NCI-H2171 (cell line): ENCODE results near the gene CDT1.

ENCODE experiments used
- DNase-seq: peaks from one replicate; lab custom pipeline; 2025; lab: John Stamatoyannopoulos, UW

The CDT1 gene

DNA sequence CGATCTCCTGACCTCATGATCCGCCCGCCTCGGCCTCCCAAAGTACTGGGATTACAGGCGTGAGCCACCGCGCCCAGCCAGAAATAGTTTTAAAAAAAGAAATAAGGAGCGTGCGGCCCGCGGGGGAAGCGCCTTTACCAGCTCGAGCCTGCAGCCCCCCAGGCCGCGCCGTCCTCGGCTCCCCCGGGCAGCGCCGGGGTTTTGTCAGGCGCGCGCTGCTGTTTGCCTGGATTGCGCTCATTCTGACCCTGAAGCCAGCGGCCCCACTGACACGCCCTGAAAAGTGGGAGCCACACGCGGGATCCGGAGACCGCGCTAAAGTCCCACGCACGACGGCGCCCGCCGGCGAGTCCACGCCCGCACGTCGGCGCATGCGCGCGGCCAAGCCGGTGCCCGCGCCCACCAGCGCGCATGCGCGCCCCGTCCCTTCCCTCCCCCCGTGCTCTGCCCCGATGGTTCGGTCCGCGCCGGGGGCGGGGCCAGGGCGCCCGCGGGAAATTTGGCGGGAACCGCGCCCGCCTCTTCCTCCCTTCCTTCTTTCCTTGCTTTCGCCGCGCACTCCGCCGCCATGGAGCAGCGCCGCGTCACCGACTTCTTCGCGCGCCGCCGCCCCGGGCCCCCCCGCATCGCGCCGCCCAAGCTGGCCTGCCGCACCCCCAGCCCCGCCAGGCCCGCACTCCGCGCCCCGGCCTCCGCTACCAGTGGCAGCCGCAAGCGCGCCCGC, at the start of gene CDT1:
CDT1 (plus strand) TSS at position 526 of the 724 bp plus-strand sequence; CDS start at position 569, 43 bp downstream.
- peak; percentile 75 for DNase-seq

DNA sequence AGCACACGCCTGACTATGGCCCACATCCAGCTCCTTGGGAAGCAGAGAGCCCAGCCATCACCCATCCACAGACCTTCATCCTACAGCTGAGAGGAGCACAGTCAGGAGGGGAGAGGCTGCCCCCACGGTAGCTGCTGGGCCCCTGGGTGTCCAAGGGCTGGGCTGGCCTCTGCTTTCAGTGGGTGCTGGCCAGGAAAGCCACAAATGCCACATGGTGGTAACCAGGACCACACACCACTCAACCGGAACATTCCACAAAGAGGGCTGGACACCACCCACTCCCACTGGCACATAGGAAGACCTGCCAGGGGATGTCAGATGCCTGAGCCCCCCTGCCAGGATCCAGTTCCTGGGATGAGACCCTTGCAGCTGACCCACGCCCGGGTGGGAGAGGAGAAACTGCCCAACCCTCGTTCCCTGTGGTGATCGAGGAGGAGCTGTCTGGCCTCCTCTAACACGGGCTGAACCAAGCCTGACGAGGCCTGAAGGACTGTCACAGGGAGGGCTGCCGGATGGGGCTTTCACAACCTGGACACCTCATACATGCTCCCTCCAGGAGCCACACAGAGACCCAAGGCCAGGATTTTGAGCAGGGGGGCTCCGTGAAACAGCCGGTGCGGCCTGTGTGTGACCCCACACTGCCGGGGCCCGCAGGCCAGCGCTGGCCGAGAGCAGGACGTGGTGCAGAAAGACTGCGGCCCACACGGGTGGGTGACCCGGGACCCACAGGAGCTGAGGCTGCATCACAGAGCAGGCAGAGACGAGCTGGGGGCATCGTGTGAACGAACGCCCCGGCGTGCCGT, 49.3 kb upstream of the CDT1 start:
- DNase-seq: no peak

DNA sequence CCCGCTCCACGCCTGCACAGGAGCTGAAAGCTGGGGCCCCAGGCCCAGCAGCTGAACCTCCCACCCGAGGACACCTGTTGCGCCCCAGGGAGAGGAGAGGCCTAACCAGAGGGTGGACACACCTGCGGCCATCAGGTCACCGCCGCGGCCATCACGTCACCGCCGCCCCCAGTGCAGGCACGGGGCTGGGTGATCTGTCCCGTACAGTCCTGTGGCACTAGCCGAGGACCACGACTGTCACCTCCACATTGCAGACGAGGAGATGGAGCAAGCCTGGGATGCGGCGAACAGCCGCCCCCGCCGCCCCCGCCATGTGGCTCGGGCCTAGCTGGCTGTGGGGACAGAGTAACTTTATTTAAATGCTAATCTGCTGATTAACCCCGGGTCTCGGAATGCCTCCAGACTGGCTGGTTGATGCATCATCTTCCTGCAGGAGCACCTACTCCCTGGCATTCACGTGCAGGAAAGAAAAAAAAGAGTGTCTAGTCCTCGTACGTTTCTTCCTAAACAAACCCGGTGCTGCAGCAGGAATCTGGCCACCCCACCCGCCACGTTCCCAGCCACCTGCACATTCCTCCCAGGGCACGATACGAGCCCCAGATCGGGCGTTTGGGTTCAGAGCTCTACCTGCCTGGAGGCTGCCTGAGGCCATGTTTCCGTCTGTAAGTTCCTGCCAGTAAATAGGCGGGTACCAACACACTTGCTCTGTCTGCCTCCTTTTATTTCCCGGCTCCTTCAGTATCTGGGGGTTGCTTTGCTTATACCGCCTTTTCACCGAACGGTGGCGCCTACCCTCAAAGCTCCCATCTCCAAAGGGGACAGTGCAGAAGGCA, 48.5 kb upstream of the CDT1 start:
- DNase-seq: no peak

DNA sequence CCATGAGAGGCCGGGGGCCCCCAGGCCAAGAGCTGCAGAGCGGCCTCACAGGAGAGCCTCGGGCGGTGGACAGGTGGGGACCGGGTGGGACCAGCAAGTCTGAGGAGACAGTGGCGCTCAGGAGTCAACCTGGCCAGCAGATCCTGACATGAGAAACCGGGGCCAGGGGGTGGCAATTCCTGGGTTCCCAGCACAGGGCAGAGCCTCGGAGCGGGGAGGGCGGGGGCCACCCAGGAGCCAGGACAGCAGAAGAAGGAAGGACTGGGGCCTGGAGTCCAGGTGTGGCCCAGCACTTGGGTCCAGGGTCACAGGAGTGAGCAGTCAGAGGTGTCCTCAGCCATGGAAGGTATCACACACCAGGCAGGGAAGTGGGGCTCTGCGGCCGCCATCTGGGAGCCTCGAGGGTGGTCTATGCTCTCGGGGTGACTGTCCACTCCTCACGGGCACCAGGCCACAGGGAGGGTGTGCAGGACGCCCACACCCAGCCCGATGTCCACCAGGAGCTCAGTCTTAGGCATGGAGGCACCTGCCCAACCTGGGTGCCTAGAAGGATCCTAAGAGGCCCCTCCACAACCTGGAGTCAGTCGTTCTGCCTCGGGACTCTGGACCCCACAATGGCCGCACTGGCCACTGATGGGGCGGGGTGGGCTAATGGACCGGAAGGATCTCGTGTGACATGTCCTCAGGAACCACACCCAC, 47.7 kb upstream of the CDT1 start:
- no peak for DNase-seq

DNA sequence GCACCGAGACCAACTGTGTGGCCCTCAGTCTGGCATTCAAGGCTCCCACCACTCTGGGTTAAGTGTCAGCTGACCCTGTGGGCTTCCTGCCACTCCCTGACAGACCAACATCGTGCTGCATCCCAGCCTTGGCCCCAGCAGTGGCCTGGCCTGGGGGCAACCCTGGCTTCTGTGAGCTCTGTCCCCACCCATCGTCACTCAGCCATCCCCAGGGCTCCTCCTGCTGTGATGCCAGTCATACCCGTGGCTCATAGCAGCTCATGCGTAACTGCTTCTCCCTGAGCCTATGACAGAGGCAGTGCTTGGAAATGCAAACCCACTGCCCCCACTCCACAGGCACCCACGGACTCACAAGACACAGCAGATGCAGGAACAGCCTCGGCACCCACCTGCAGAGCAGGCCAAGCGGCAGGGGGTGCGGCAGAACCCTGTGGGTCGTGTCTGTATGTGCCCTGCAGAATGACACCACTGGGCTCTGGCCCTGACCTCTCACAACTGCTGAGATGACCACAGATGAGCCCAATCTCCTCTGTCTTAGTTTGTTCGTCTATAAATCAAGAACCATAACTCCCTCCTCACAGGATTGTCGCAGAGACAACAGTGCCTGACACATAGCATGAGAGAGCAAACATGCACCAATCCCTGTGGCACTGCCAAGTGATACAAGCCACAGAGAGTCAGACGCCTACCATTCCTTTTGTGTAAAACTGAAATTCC, 45.2 kb upstream of the CDT1 start:
- DNase-seq: no peak

DNA sequence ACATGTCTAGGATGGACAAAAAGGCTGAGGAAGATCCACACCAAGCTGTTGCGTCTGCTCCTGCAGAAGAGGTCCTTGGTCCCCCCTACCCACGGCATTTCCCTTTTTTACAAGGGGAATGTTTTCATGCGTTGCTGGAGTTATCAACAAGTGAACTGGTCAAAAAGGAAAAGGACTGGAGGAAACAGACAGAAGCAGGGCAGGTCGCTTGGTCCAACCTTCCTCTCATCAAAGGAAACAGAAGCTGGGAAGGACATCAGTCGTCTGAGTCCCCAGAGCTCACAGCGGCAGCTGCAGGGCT, 44.7 kb upstream of the CDT1 start:
- DNase-seq: no peak

DNA sequence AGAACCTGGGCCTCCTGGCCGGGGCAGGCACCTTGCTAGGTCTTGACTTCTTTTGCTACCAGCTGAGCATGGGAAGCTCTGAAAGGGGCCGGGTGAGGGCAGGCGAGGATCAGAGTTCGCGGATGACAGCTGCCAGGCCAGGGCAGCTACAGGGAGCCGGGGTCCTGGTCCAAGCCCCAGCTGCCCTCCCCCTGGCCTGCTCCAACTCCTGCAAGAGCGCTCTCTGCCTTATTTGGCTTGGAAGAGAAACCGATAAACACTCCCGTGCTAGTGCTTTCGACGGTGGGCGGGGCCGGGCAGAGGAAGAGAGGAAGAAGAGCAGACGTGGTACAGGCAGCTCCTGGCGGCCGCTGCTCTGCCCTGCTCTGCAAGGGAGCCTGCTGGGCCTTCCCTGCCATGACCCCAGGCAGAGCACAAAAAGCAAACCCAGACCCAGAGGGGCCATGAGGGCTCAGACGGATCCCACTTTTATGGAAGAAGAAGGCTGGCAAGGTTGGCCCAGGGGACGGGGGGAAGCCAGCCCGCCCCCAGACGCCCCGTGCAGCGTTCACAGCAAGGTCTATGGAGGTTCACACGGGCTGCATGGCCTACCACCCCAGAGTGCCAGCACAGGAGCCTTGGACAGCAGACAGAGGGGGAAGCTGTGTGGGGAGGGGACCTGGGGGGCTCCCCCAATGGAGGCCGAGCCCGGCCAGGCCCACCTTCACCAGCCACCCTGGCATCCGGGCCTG, 44.2 kb upstream of the CDT1 start:
- DNase-seq: no peak

DNA sequence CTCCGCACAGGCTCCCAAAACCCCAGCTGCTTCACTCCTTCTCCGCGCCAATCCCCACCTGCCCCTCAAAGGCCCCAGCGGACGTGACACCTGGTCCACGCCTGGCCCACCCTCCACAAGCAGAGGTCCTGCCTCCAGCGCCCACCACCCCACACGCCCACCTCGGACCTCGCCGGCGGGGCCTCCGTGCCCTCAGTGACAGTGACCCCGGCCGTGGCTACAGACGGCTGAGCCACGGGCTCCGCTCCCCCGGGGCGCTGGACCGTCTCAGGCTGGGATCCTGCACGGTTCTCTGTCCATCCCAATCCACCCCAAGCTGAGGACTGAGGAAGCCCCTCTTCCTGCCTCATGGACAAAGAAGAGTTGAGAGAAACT, 43.6 kb upstream of the CDT1 start:
- no peak for DNase-seq

DNA sequence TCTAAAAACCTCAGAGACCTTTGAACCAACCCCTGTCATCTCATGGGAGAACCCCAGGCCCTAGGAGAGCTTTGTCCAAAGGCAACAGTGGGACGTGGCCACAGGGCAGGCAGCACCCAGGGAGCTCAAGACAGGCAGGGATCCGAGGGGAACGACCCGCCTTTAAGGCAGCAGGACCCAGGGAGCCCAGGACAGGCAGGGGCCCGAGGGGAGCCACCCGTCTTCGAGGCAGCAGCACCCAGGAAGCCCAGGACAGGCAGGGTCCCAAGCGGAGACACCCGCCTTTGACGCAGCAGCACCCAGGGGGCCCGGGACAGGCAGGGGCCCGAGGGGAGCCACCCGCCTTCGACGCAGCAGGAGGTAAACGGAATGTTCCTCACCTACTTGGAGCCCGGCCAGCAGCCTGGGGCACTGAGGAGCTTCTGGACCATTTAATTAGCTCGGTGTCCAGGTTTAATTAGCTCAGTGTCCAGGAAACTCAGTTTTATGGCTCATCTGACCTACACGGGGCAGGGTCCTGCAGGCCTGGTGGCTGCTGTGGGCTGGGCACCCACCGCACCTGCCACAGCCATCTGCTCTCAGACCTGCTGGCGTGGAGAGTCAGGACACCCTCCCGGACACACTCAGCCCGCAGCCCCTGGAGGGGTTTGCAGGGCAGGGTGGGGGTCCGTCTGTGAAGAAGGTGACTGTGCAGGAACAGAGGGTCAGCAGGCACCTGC, 43.0 kb upstream of the CDT1 start:
- DNase-seq: no peak

DNA sequence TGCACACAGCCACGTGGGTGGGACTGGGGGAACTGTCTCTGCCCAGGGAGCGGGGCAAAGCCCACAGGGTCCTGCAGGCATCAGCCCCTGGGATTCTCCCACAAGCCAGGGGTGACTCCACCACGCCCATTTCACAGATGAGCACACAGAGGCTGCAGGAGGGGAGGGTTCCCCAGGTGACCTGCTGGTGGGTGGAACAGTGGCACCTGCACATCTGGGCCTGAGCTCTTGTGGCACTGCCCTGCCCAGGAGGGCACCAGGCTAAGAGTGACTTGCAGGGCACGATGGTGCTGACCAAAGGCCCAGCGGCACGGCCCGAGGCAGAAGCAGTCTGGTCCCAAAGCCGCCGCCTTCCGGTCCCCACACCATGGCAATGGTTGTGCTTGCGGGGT, 42.5 kb upstream of the CDT1 start:
- DNase-seq: no peak

DNA sequence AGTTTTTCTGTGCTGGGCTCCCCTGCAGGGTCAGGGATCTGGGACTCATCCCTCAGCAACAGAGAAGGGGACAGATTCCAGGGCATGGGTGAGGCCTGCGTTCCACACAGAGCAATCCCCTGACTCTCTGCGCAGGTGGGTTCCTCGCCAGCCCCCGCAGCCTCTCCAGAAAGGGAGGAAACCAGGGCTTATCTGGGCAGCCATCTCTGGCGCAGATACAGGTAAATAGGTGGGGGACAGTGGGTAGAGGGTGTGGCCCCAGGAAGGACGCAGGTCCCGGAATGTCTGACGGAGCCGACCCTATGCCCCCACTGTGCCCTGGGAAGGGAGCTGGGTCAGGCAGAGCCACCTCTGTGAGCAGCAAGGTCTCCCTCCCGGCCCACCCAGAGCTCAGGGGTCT, 41.8 kb upstream of the CDT1 start:
- DNase-seq: no peak

DNA sequence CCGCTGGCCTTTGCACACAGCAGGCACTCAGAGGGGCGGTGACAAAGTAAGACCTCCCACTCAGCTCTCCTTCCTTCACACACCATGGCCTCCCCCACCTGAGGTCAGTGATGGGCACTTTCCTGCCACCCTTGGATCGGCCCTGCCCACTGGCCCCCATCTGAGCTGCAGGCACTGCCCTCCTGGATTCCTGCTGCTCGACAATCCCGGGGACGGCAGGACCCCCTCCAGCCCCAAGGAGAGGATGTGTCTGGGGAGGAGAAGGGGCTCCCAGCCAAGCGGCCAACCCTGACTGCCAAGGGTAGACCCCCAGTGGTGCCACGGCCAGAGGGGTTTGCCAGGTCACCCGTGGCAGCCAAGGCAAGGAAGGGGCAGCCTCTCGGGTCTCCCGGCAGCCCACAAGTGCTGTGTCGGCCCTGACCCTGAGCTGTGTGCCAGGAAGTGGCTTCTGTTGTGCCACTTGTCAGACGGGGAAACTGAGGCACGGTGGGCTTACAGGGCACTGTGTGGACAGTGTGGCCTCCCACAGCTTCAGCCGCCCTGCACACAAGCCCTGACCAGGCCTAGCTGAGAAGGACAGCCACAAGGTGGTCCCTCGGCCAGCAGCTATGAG, 41.2 kb upstream of the CDT1 start:
- DNase-seq: no peak

DNA sequence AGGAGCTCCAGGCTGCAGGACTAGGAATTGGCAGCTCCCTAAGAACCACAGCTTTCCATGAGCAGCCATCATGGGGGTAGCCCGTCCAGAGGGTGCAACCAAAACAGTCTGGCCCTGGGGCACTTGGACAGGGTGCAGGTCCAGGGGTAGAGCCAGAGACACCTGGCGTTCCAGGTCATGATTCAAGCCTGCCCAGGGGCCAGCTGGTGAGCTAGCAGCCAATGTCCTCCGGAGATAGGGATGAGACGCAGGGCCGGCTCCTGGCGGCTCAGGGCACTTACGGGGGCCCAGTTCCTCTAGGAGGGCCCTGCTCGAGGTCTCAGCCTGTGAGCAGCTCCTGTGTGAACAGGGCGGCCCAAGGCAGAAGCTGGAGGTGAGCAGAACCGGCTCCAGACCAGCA, 40.6 kb upstream of the CDT1 start:
- DNase-seq: no peak

DNA sequence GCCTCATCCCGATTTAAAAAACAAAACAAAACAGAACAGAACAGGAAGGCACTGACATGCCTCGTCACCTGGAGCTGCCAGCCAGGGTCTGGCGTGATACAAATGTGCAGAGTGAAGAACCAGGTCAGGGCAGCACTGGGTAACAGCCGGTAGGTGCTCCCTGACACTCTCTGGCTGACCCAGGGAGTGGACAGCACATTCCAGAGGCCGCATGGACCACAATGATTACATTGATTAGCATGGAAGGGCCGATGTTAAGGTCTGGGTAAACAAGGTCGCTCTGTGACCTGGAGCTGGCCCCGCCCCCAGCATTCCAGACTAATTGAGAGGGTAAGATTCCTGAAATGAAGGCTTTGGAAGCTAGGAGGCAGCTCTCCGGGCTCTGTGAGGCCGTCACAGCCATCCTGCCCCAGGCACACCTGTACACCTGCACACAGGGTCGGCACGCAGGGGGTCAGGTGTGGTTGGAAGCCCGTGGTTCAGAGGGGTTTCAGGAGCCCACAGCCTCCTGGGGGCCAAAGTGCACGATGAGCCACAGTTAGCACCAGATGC, 40.0 kb upstream of the CDT1 start:
- DNase-seq: no peak

DNA sequence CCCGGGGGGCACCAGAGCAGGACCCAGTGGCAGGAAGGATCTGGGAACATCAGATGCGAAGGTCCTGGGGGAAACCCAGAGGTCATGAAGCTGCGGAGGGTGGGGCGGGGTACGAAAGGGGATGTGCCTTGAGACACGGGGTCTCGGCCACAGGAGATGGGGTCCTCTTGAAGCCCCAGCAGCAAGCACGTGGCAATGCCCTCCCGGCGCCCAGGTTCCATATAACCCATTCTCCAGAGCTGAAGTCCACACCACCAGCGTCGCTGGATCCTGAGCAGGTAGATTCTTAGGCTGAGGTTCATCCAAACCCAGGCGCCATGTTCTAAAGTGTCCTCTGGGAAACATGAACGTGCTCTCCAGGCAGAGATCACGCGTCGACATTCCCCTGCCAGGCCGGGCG, 39.5 kb upstream of the CDT1 start:
- DNase-seq: no peak

DNA sequence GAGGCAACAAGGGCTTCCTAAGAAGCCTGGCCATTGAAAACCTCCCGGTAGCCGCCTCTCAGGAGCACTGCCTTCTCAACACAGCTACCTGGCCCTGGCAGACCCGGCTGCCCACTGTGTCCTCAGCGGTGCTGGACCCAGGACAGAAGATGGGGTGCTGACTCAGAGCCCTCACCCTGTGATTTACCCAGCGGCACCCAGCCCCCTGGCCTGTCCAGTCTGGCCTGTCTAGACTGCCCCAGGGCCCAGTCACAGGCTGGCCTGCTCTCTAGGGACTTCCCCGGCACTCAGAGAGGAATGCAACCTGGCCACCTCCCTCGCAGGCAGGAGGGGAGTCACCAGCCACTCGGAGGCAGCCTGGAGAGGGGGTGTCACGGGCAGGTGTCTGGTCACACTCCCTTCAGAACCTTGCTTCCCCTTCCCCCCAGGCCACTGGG, 38.7 kb upstream of the CDT1 start:
- DNase-seq: no peak

DNA sequence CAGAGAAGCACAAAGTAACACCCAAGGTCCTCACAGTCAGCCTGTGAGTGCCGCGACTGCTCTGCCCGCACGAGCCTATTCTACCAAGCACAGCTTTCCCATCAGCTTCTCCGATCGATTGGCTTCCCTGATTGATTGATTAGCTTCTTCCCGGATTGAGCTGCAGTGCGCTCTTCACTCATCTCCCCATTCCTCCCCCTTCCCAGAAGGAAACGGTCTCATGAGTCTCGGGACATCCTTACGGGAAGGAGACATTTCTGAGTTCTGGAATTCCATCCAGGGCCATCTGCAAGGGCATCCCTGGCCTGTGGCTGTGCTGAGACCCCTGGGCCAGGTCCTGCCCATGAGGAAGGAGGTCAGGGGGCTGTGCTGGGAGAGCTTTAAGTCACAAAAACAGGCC, 36.6 kb upstream of the CDT1 start:
- DNase-seq: no peak

DNA sequence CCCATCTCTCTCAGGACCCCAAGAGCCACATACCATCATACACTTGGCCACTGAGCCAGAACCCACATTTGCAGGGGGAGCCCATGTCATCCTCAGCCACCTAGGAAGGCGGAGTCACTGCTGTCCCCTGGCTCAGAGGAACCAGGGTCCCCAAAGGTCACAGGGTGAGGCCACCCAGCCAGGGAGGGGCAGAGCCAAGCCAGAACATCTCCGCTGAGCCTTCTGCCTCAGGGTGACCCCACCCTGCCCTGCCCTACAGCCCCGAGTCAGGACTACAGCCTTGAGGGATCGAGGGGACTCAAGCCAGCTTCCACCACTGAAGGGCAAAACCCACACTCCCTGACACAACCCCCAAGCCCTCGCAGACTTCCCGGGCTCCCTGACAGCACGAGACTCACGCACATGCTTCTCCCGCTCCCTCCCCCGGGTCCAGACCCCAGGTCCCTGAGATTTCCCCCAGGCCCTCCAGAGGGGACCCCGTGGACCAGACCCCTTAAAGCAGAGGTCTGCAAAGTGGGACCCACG, 36.0 kb upstream of the CDT1 start:
- DNase-seq: no peak

DNA sequence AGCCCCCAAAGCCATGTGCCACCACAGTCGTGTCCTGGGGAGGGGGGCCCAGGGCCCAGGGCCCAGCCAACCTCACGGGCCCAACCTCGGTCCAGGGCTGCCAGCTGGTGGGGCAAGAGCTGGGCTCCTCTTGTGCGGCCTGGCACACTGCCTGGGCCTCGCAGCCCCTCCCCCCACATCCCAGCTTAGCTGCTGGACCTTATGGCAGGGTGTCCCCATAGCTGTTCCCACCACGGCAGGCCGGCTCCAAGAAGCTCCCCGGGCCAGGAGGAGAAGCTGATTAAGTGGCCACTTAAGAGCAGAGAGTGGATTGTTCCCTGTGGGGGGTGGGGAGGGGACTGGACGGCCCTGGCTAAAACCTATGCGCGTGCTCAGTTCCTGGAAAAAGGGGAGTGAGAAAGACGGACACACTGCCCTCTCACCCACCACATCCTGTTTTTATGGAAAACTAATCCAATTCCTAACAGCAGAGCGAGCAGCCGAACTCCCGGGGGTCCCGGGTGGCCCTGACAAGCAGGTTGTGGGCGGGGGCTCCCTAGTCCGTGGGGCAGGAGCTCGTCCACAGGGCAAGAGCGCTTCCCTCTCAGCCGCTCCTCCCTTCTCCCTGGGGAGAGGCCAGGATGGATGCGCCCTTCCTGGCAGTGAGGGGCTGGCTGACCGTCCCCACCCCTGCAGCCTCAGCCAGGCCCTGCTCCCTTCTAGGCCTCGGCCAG, 35.4 kb upstream of the CDT1 start:
- no peak for DNase-seq
